K562 (cell line): ENCODE results near the gene SMURF1. TPM values are rescaled to one million over a fixed set of nuclear protein-coding genes. Genes with fewer than 3 reads are reported as not detected.

Experiments
- ATAC-seq: fragments of 200-7000 bp; cut with Tn5 transposase; 3 replicates; pipeline ENCODE4 v1.9.1; 2020; ENCODE audit warnings: moderate library complexity
- BruUV-seq: library from RNA; stranded (reverse); fragments of 400-500 nt; replicated peaks from 2 replicates; lab custom pipeline; 2021; lab: Mats Ljungman, UMichigan
- CTCF ChIA-PET: fragments of 300-600 bp; formaldehyde crosslinking; extraction: SDS; loops from one replicate; lab custom pipeline; 2021; ENCODE audit warnings: low intra/inter-chr PET ratio; lab: Yijun Ruan, JAX
- POLR2A ChIA-PET: fragments of 300-600, 350-650 bp; sonication (Branson Sonifier 250); formaldehyde crosslinking; extraction: SDS; loops from one replicate; lab custom pipeline; 2021; ENCODE audit warnings: antibody characterized with exemption, inconsistent platforms; lab: Yijun Ruan, JAX
- DNase-seq, 4 experiments: peaks; one replicate each; pipeline versions ENCODE4 v3.0.0 to v3.0.0-alpha.2; 2011 to 2018; ENCODE audit warnings: low spot score in 3 of 4, mixed read lengths in 3 of 4; ENCODE audit errors: extremely low read depth in 1 of 4
- FAIRE-seq: peaks from 2 replicates; lab custom pipeline; 2011; peaks lifted over from hg19 to GRCh38; lab: Jason Lieb, UNC
- H2AFZ ChIP-seq: 2 replicates; pipeline ENCODE4 v1.6.0; 2011; ENCODE audit warnings: low read depth, low read length, control low read depth, inconsistent platforms
- H3K27ac ChIP-seq: fragments of 200-600 bp; 3 replicates; pipeline ENCODE4 v1.8.0; 2011; ENCODE audit warnings: low read depth, mild to moderate bottlenecking, control low read depth, inconsistent platforms, low read length, moderate library complexity, mixed read lengths; ENCODE audit errors: extremely low read depth
- H3K27me3 ChIP-seq, 2 experiments: fragments of 300-600 bp in 1 of 2; 2 replicates in 1 of 2; 3 replicates in 1 of 2; pipeline versions ENCODE4 v1.6.0 to v1.8.0; 2011; ENCODE audit warnings: inconsistent platforms in 2 of 2, low read length in 2 of 2, mild to moderate bottlenecking in 1 of 2, mixed read lengths in 1 of 2, moderate library complexity in 1 of 2; ENCODE audit not compliant: control insufficient read depth in 2 of 2, insufficient read depth in 2 of 2
- H3K36me3 ChIP-seq: fragments of 300-600 bp; 3 replicates; pipeline ENCODE4 v1.8.0; 2011; ENCODE audit warnings: mild to moderate bottlenecking, low read length, inconsistent platforms; ENCODE audit not compliant: control insufficient read depth, insufficient read depth
- H3K4me1 ChIP-seq, 2 experiments: fragments of 200-600 bp in 1 of 2; replicated peaks in 1 of 2; 2 replicates in 1 of 2; 3 replicates in 1 of 2; pipeline versions ENCODE4 v1.5.1 to v1.8.0; 2011; ENCODE audit warnings: inconsistent platforms in 2 of 2, low read length in 2 of 2, mild to moderate bottlenecking in 1 of 2, mixed read lengths in 1 of 2, moderate library complexity in 1 of 2; ENCODE audit not compliant: control insufficient read depth in 2 of 2, insufficient read depth in 2 of 2
- H3K4me2 ChIP-seq: 2 replicates; pipeline ENCODE4 v1.6.1; 2011; ENCODE audit warnings: low read length, control low read depth, inconsistent platforms, mixed read lengths; ENCODE audit not compliant: insufficient read depth
- H3K4me3 ChIP-seq: fragments of 200-600 bp; sonication (generic), shearing (Covaris generic); 2 replicates; pipeline ENCODE4 v1.5.1; 2016; ENCODE audit warnings: control low read depth, inconsistent platforms
- H3K79me2 ChIP-seq: fragments of 200-600 bp; 3 replicates; pipeline ENCODE4 v1.8.0; 2011; ENCODE audit warnings: low read length, inconsistent platforms; ENCODE audit not compliant: control insufficient read depth, insufficient read depth
- H3K9ac ChIP-seq, 2 experiments: 2 replicates each; pipeline versions ENCODE4 v1.6.0 to v1.6.1; 2011; ENCODE audit warnings: low read depth in 2 of 2, low read length in 2 of 2, control low read depth in 1 of 2, inconsistent platforms in 1 of 2, mild to moderate bottlenecking in 1 of 2, mixed read lengths in 1 of 2; ENCODE audit not compliant: insufficient read depth in 1 of 2
- H3K9me1 ChIP-seq: one replicate; pipeline ENCODE4 v1.6.0; 2011; ENCODE audit warnings: inconsistent platforms, mild to moderate bottlenecking, low read length, moderate library complexity; ENCODE audit not compliant: control insufficient read depth, insufficient read depth
- H3K9me3 ChIP-seq: replicated peaks from 2 replicates; pipeline ENCODE4 v1.5.1; 2011; ENCODE audit warnings: low read depth, low read length, inconsistent platforms; ENCODE audit not compliant: control insufficient read depth, insufficient read depth
- H4K20me1 ChIP-seq: replicated peaks from 2 replicates; pipeline ENCODE4 v1.6.1; 2011; ENCODE audit warnings: low read length, inconsistent platforms, mixed read lengths; ENCODE audit not compliant: control insufficient read depth, insufficient read depth
- HINFP ChIP-seq: fragments of 450-650 bp; conservative IDR thresholded peaks from 2 replicates; pipeline ENCODE4 v1.6.1; 2016; ENCODE audit warnings: missing genetic modification characterization, low read depth, mild to moderate bottlenecking, control low read depth, missing compliant biosample characterization
- NFE2 ChIP-seq: IDR thresholded peaks from 2 replicates; pipeline ENCODE4 v1.6.1; 2014; ENCODE audit warnings: antibody characterized with exemption, low read depth
- POLR2H ChIP-seq: IDR thresholded peaks from 2 replicates; pipeline ENCODE4 v1.6.1; 2016; ENCODE audit warnings: missing genetic modification characterization, low read depth, mild to moderate bottlenecking, control low read depth, missing compliant biosample characterization, moderate library complexity
- PTBP1 ChIP-seq: fragments of 200-400 bp; formaldehyde crosslinking; IDR thresholded peaks from 2 replicates; pipeline ENCODE4 v1.6.1; 2017; ENCODE audit warnings: low read depth, low read length
- SAFB2 ChIP-seq: fragments of 200-400 bp; formaldehyde crosslinking; IDR thresholded peaks from 2 replicates; pipeline ENCODE4 v1.6.1; 2018; ENCODE audit warnings: borderline replicate concordance, low read length, low read depth, moderate library complexity; ENCODE audit not compliant: severe bottlenecking
- SMAD1 ChIP-seq: fragments of 150-350 bp; IDR thresholded peaks from 2 replicates; pipeline ENCODE4 v1.6.1; 2014; ENCODE audit warnings: low read length, low read depth; ENCODE audit not compliant: partially characterized antibody
- TAF7 ChIP-seq: fragments of 450-650 bp; IDR thresholded peaks from 2 replicates; pipeline ENCODE4 v1.6.1; 2016; ENCODE audit warnings: missing genetic modification characterization, missing compliant biosample characterization
- ZNF280A ChIP-seq: fragments of 450-650 bp; IDR thresholded peaks from 2 replicates; pipeline ENCODE4 v1.6.1; 2018; ENCODE audit warnings: mild to moderate bottlenecking, low read depth; ENCODE audit not compliant: partially characterized antibody
- ZNF507 ChIP-seq: conservative IDR thresholded peaks from 2 replicates; pipeline ENCODE4 v1.6.1; 2017; ENCODE audit warnings: missing genetic modification characterization, missing compliant biosample characterization
- WGBS: fragments of 100-300 bp; shearing (Covaris generic); methylation state at CpG from one replicate; pipeline ENCODE4 v1.1.6; 2016; ENCODE audit warnings: low coverage, mixed read lengths; ENCODE audit not compliant: insufficient coverage; ENCODE audit errors: missing lambda C conversion rate; 5-methylcytosine and 5-hydroxymethylcytosine counted together
- in situ Hi-C: fragments of 300-500 bp; cut with MboI; formaldehyde crosslinking; loops from 4 replicates; pipeline ENCODE4 v1.15.0; 2018; ENCODE audit warnings: inconsistent platforms, mixed read lengths
- intact Hi-C: fragments of 100-400 bp; cut with micrococcal nuclease; formaldehyde crosslinking; loops from 2 replicates; pipeline ENCODE4 v1.14.2; 2022
- polyA plus RNA-seq, 8 experiments: library from polyadenylated mRNA; depleted of rRNA in 4 of 8; stranded (reverse) in 5 of 8; unstranded in 3 of 8; fragments of >200 nt; fragmentation: Nextera tagmentation in 2 of 8; fragmentation: Illumina TruSeq in 1 of 8; extraction: Ambion mirVana in 2 of 8; extraction: Trizol in 1 of 8; gene quantifications; 2 replicates each; pipeline versions ENCODE4 v1.2.1 to v1.2.3, GENCODE V29; 2011 to 2014; ENCODE audit warnings: inconsistent platforms in 1 of 8, missing spikeins in 1 of 8
- total RNA-seq, 7 experiments: library from RNA; depleted of rRNA in 6 of 7; stranded (reverse); fragments of >200 nt in 6 of 7; fragmentation: Illumina TruSeq in 2 of 7; extraction: Trizol in 2 of 7; gene quantifications; 2 replicates each; pipeline versions ENCODE4 v1.2.1 to v1.2.3, GENCODE V29; 2011 to 2021; ENCODE audit warnings: low replicate concordance in 1 of 7

The SMURF1 gene
- total and polyA plus RNA-seq, 9 of the 15 experiments (the other 6 are each of a cell fraction or from before 2014, with no cell fraction given): 1.0 to 20.1 (median 12.6) TPM

- in situ Hi-C loops: no loop called here
- TF ChIP-seq POLR2H (tag) (no peak), ZNF507 (tag) (no peak)
- CTCF ChIA-PET: no interaction called here
Measured at GRCh38 chr7:99188221-99188620, 44.3 kb upstream of the SMURF1 start.

GRCh38 chr7:99184532-99185218 is 40.8 kb upstream of the SMURF1 start:
- no peak for FAIRE-seq
- POLR2A ChIA-PET: interaction anchor here (0.6 to 0.8 kb wide), 3 partner anchors 10 to 32 kb away, joined by 3 to 5 read pairs (median 4); no protein-coding TSS in a partner anchor
- CTCF ChIA-PET: no interaction called here
- no peak for TF ChIP-seq SAFB2
- no peak for TF ChIP-seq NFE2
- no peak for TF ChIP-seq HINFP (tag)
- TF ChIP-seq TAF7: no peak
- TF ChIP-seq ZNF280A: no peak
- no peak for TF ChIP-seq PTBP1
- no peak for TF ChIP-seq SMAD1

More at GRCh38 chr7:99188221-99188620, 44.3 kb upstream of the SMURF1 start:
- intact Hi-C loops: no loop called here
- peaks cover 27 to 61% of the 10 kb centered on the region in 2 experiments; a peak in 4 of 5 replicates for H3K27me3 ChIP-seq
- 9% methylated on average over 15 of the region's 15 CpGs for WGBS
- DNase-seq (no peak), FAIRE-seq (no peak), ATAC-seq (no peak; the same call in 2 of the 3 replicates)
- no peaks in the 10 kb centered on the region for H3K36me3 ChIP-seq
- H2AFZ ChIP-seq: no peak overlapping the region
- POLR2A ChIA-PET: interaction anchor here (1.7 kb wide), 1 partner anchor 9 kb away, joined by 11 read pairs; no protein-coding TSS in a partner anchor
- no peak overlapping the region for H3K4me3 ChIP-seq
- no peak overlapping the region for H3K27ac ChIP-seq
- peak overlapping the region in 1 of 2 experiments; percentile 31; a peak in 1 of 4 replicates for H3K9ac ChIP-seq
- no peaks in the 10 kb centered on the region for H3K9me3 ChIP-seq
- no peaks in the 10 kb centered on the region for H4K20me1 ChIP-seq
- H3K9me1 ChIP-seq: no peaks in the 10 kb centered on the region
- no TSS peak for BruUV-seq
- H3K4me2 ChIP-seq: no peak overlapping the region
- no peaks in the 10 kb centered on the region for H3K4me1 ChIP-seq
- H3K79me2 ChIP-seq: no peaks in the 10 kb centered on the region

More at GRCh38 chr7:99184532-99185218, 40.8 kb upstream of the SMURF1 start:
- no peaks in the 10 kb centered on the region for H3K79me2 ChIP-seq
- intact Hi-C loops (no loop called here), in situ Hi-C loops (no loop called here)
- H3K4me1 ChIP-seq: no peaks in the 10 kb centered on the region
- peaks cover 30 to 66% of the 10 kb centered on the region in 2 experiments; a peak in 4 of 5 replicates for H3K27me3 ChIP-seq
- no peaks in the 10 kb centered on the region for H3K9me3 ChIP-seq
- peak overlapping the region; percentile 35 for H3K4me2 ChIP-seq
- ATAC-seq (peak; percentile 87), DNase-seq (peak in 3 of 4 experiments; percentile 31 to 35 (median 33))
- WGBS: 8% methylated on average over 15 of the region's 15 CpGs
- H3K27ac ChIP-seq: no peak overlapping the region
- H2AFZ ChIP-seq: peak overlapping the region; percentile 70
- H3K36me3 ChIP-seq: no peaks in the 10 kb centered on the region
- H4K20me1 ChIP-seq: no peaks in the 10 kb centered on the region
- no TSS peak for BruUV-seq
- H3K9me1 ChIP-seq: no peaks in the 10 kb centered on the region
- H3K9ac ChIP-seq: peak overlapping the region in 1 of 2 experiments; percentile 65; a peak in 1 of 4 replicates
- H3K4me3 ChIP-seq: no peak overlapping the region
